A549 (cell line): Measurements from ENCODE around the gene TSPAN1. TPM values are rescaled to one million over a fixed set of nuclear protein-coding genes. Genes with fewer than 3 reads are reported as not detected.

Experiments used
- ATAC-seq, 2 experiments: fragments of 200-7000 bp in 1 of 2; fragments of >200 bp in 1 of 2; cut with Nextera tagmentation in 1 of 2; cut with Tn5 transposase in 1 of 2; 3 replicates each; pipeline versions ENCODE4 v1.8.0 to v1.9.1; 2018 to 2020; ENCODE audit warnings: mild to moderate bottlenecking in 1 of 2, moderate library complexity in 1 of 2
- CTCF ChIA-PET: fragments of 300-600 bp; sonication (Branson Sonifier 250); formaldehyde crosslinking; extraction: SDS; loops from one replicate; lab custom pipeline; 2021; ENCODE audit warnings: antibody characterized with exemption, inconsistent platforms; lab: Yijun Ruan, JAX
- POLR2A ChIA-PET: fragments of 350-600 bp; formaldehyde crosslinking; extraction: SDS; loops from one replicate; lab custom pipeline; 2021; ENCODE audit warnings: antibody characterized with exemption, inconsistent platforms; lab: Yijun Ruan, JAX
- DNase-seq, 2 experiments: peaks; one replicate each; pipeline versions ENCODE4 v3.0.0 to v3.0.0-alpha.2; 2011 to 2016; ENCODE audit warnings: low read depth in 1 of 2, low spot score in 1 of 2
- FAIRE-seq: peaks from 2 replicates; lab custom pipeline; 2011; peaks lifted over from hg19 to GRCh38; lab: Jason Lieb, UNC
- H3K27ac ChIP-seq, 2 experiments: fragments of >200 bp; sonication (Bioruptor Twin); formaldehyde crosslinking; 3 replicates each; pipeline ENCODE4 v1.5.1; 2016 to 2017
- H3K4me1 ChIP-seq: fragments of >200 bp; sonication (Bioruptor Twin); formaldehyde crosslinking; 3 replicates; pipeline ENCODE4 v1.6.1; 2016
- H3K4me2 ChIP-seq: fragments of >200 bp; sonication (Bioruptor Twin); formaldehyde crosslinking; 3 replicates; pipeline ENCODE4 v1.6.1; 2016
- H3K4me3 ChIP-seq: fragments of >200 bp; sonication (Bioruptor Twin); formaldehyde crosslinking; 3 replicates; pipeline ENCODE4 v1.5.1; 2016
- H3K9me3 ChIP-seq: fragments of >200 bp; sonication (Bioruptor Twin); formaldehyde crosslinking; 3 replicates; pipeline ENCODE4 v1.6.1; 2016
- BCL3 ChIP-seq: fragments of >200 bp; sonication (Bioruptor Twin); formaldehyde crosslinking; IDR thresholded peaks from 3 replicates; pipeline ENCODE4 v1.6.1; 2016
- BHLHE40 ChIP-seq: IDR thresholded peaks from 2 replicates; pipeline ENCODE4 v1.6.1; 2012; ENCODE audit warnings: low read depth, low read length, inconsistent platforms
- E2F6 ChIP-seq: IDR thresholded peaks from 2 replicates; pipeline ENCODE4 v1.6.1; 2012; ENCODE audit warnings: low read depth, borderline replicate concordance
- FOSB ChIP-seq: fragments of 250-450 bp; sonication (Bioruptor Pico); IDR thresholded peaks from 2 replicates; pipeline ENCODE4 v1.5.0; 2020; ENCODE audit warnings: mild to moderate bottlenecking, moderate library complexity
- HEYL ChIP-seq: fragments of 250-450 bp; sonication (Bioruptor Pico); IDR thresholded peaks from 2 replicates; pipeline ENCODE4 v1.8.0; 2021; ENCODE audit warnings: mild to moderate bottlenecking, moderate library complexity
- HMGXB4 ChIP-seq: fragments of 250-450 bp; sonication (Bioruptor Pico); IDR thresholded peaks from 2 replicates; pipeline ENCODE4 v1.5.0; 2021; ENCODE audit warnings: mild to moderate bottlenecking, moderate library complexity, borderline replicate concordance
- MAFK ChIP-seq: fragments of 450-650 bp; IDR thresholded peaks from 2 replicates; pipeline ENCODE4 v1.6.1; 2014; ENCODE audit not compliant: partially characterized antibody
- MAZ ChIP-seq: fragments of 150-350 bp; IDR thresholded peaks from 2 replicates; pipeline ENCODE4 v1.6.1; 2014; ENCODE audit warnings: antibody characterized with exemption, low read depth, low read length, borderline replicate concordance
- NPAS2 ChIP-seq: fragments of 250-450 bp; sonication (Bioruptor Pico); IDR thresholded peaks from 2 replicates; pipeline ENCODE4 v1.8.0; 2022; ENCODE audit warnings: mild to moderate bottlenecking, moderate library complexity, borderline replicate concordance
- RNF2 ChIP-seq: fragments of 200-600 bp; sonication (generic); IDR thresholded peaks from 2 replicates; pipeline ENCODE4 v1.6.1; 2016; ENCODE audit warnings: low read depth, mild to moderate bottlenecking, antibody characterized with exemption, moderate library complexity, borderline replicate concordance
- WGBS: methylation state at CpG from one replicate; pipeline ENCODE4 v1.1.6; 2017; ENCODE audit errors: missing lambda C conversion rate; 5-methylcytosine and 5-hydroxymethylcytosine counted together
- polyA plus RNA-seq, 4 experiments: library from polyadenylated mRNA; depleted of rRNA in 3 of 4; stranded (reverse); fragments of >200 nt; fragmentation: RNase III in 1 of 4; extraction: RNeasy Plus Mini Kit Qiagen cat#74134 plus additional on column Dnase treatment in 1 of 4; gene quantifications; 2 replicates in 3 of 4; 3 replicates in 1 of 4; pipeline ENCODE4 v1.2.3, GENCODE V29; 2011 to 2017
- TF ChIP-seq, protein P1 (sequence below): IDR thresholded peaks from 2 replicates; pipeline ENCODE4 v1.6.1; 2012

The TSPAN1 gene
- polyA plus RNA-seq, 2 of the 4 experiments (the other 2 are of a cell fraction), result 2.1 TPM

- TF ChIP-seq MAZ, result no peak
- TF ChIP-seq, all 56 proteins: peak for 0
Measured at GRCh38 chr1:46211051-46211450, 36.2 kb downstream of the TSPAN1 start (continued).

DNA sequence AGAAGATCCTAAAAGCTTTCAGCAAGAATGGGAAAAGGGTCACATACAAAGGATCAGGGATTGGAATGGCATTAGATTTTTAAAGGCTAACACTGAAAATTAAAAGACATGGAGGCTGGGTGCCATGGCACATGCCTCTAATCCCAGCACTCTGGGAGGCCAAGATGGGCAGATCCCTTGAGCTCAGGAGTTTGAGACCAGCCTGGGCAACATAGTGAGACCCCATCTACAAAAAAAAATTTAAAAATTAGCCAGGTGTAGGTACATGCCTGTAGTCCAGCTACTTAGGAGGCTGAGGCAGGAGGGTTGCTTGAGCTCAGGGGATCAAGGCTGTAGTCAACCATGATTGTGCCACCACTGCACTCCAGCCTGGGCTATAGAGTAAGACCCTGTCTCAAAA, 40.6 kb downstream of the TSPAN1 start:
- no peak overlapping the region for H3K4me2 ChIP-seq
- ChIA-PET CTCF (interaction anchor here (0.8 to 1.1 kb wide), 2 partner anchors 8 to 9 kb away, joined by 3 to 4 read pairs; no protein-coding TSS in a partner anchor), POLR2A (no interaction called here)
- DNase-seq (no peak), FAIRE-seq (no peak)
- TF ChIP-seq FOSB (CRISPR knock-in tag) (no peak), NPAS2 (CRISPR knock-in tag) (no peak), BHLHE40 (no peak)
- TF ChIP-seq, all 56 proteins: peak for 0
- Histone ChIP-seq H3K4me1 (no peaks in the 10 kb centered on the region), H3K27ac (no peak overlapping the region), H3K4me3 (no peak overlapping the region), H3K9me3 (no peaks in the 10 kb centered on the region)
- no peak for ATAC-seq

- Histone ChIP-seq H3K4me2 (no peak overlapping the region), H3K4me1 (no peaks in the 10 kb centered on the region), H3K9me3 (no peaks in the 10 kb centered on the region), H3K4me3 (no peak overlapping the region), H3K27ac (no peak overlapping the region)
- DNase-seq (no peak), FAIRE-seq (no peak), ATAC-seq (no peak)
- 78% methylated on average over 8 of the region's 8 CpGs for WGBS
- ChIA-PET CTCF (interaction anchor here (2.1 kb wide), 1 partner anchor 182 kb away, joined by 6 read pairs; no protein-coding TSS in a partner anchor), POLR2A (no interaction called here)
- TF ChIP-seq HMGXB4 (CRISPR knock-in tag), result no peak
Measured at GRCh38 chr1:46218443-46218842, 43.6 kb downstream of the TSPAN1 start.

- H3K4me1 ChIP-seq, result no peaks in the 10 kb centered on the region
- FAIRE-seq (no peak), ATAC-seq (no peak), DNase-seq (no peak)
- H3K27ac ChIP-seq, result no peak overlapping the region
- H3K4me3 ChIP-seq, result no peak overlapping the region
- 80% methylated on average over 16 of the region's 18 CpGs for WGBS
- H3K9me3 ChIP-seq, result no peaks in the 10 kb centered on the region
- H3K4me2 ChIP-seq, result no peak overlapping the region
- POLR2A ChIA-PET, result no interaction called here
- CTCF ChIA-PET, result interaction anchor here (0.6 to 2.7 kb wide), 4 partner anchors 24 to 184 kb away, joined by 3 to 8 read pairs (median 4); no protein-coding TSS in a partner anchor
- TF ChIP-seq RNF2, result no peak
- no peak for TF ChIP-seq BHLHE40
- no peak for TF ChIP-seq BCL3
- TF ChIP-seq HEYL (CRISPR knock-in tag), result no peak
- TF ChIP-seq, protein P1, sequence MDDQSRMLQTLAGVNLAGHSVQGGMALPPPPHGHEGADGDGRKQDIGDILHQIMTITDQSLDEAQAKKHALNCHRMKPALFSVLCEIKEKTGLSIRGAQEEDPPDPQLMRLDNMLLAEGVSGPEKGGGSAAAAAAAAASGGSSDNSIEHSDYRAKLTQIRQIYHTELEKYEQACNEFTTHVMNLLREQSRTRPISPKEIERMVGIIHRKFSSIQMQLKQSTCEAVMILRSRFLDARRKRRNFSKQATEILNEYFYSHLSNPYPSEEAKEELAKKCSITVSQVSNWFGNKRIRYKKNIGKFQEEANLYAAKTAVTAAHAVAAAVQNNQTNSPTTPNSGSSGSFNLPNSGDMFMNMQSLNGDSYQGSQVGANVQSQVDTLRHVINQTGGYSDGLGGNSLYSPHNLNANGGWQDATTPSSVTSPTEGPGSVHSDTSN, result no peak
- no peak for TF ChIP-seq E2F6
- TF ChIP-seq MAFK, result no peak
- no peak for TF ChIP-seq FOSB (CRISPR knock-in tag)
Measured at GRCh38 chr1:46219551-46220520, 44.9 kb downstream of the TSPAN1 start.
